HG02840 (cell line): Measurements from ENCODE around the gene ART1.
"Not testable (repeated sequence)": the region's sequence is repeated elsewhere in the genome, so short reads cannot be mapped to it uniquely, and the experiment has no call there.

ENCODE experiments used
- ATAC-seq: cut with Tn5 transposase; IDR thresholded peaks from one replicate; pipeline ENCODE4 v1.9.1; 2021; ENCODE audit warnings: mild to moderate bottlenecking, moderate library complexity, moderate number of reproducible peaks; ENCODE audit not compliant: unreplicated experiment, low FRiP score

The ART1 gene

DNA sequence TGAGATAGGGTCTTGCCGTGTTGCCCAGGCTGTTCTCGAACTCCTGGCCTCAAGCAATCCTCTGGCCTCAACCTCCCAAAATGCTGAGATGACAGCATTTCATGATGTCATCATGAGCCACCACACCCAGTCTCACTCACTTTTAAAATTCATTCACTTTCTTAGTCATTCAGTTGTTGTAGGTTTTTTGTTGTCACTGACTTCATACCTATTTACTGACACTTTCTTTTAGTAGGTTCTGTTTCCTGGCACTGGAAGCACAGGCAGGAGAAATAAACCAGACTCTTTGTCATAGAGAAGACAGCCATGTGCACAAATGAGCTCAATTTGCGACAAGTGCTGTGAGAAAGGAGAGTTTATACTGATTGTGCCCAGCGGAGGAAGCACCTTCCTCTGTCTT is 13.6 kb upstream of the ART1 start:
- ATAC-seq, result no peak

- no peak for ATAC-seq
Measured at GRCh38 chr11:3632070-3632660, 12.8 kb upstream of the ART1 start.

DNA sequence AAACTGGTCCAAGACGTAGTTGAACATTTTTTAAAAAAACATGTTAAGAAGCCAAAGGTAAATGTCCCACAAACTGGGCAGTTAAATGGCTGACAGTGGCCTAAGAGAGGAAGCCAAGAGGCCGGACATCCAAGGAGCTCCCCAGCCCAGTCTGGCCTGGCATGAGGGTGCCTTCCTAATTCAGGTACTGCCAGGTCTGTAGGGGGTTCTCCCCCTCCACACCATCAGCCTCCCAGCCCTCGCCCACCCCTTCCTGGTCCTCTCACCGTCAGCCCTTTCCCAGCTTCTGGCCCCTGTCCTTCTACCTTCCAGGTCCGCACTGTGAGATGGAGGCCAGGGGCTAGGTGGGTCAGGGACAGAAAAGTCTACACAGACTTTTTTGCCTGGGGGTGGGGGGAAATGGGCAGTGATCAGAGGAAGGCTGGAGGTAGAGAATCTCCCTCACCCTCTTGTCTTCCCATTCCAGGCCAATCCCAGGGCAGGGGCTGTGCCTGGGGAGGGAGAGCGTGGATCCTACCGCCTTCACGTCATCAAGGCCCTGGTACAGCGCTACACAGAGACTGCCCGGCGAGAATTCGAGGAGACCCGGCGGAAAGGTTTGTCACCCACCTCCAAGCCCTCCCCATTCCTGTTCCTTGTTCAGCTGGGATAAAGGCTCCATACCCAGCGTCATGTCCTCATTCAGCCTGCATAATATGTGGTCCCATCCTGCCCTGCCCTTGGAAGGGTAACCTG is 9.1 kb upstream of the ART1 start:
- no peak for ATAC-seq

DNA sequence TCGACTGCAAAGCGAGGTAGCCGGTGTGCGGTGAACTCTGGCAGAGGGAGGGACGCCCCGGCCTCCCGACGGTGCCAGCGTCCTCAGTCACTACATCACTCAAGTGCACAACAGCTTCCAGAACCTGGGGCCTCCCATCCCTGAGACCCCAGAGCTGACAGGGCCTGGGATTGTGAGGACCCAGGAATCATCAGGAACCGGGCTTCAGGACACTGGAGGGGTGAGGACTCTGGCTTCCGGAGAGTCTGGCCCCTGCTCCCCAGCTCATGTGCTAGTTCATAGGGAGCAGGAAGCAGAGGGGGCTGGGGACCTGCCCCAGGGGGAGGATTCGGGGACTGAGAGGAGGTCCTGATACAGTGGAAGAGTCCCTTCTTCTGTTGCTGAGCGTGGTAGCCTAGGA is 7.7 kb upstream of the ART1 start:
- ATAC-seq, result no peak

GRCh38 chr11:3638513-3638912 is 6.4 kb upstream of the ART1 start:
- no peak for ATAC-seq

- no peak for ATAC-seq
Measured at GRCh38 chr11:3639841-3640240, 5.1 kb upstream of the ART1 start.

- no peak for ATAC-seq
Measured at GRCh38 chr11:3641191-3641590, 3.7 kb upstream of the ART1 start.

GRCh38 chr11:3641701-3642070 is 3.2 kb upstream of the ART1 start, which contains the start of gene ART5:
ART5 (minus strand) TSS chr11:3641992; CDS start chr11:3641862, 130 bp downstream.
- no peak for ATAC-seq

GRCh38 chr11:3642071-3642951 is 2.6 kb upstream of the ART1 start:
- ATAC-seq, result no peak

- not testable (repeated sequence) for ATAC-seq
Measured at GRCh38 chr11:3643102-3643546, 1.8 kb upstream of the ART1 start.

DNA sequence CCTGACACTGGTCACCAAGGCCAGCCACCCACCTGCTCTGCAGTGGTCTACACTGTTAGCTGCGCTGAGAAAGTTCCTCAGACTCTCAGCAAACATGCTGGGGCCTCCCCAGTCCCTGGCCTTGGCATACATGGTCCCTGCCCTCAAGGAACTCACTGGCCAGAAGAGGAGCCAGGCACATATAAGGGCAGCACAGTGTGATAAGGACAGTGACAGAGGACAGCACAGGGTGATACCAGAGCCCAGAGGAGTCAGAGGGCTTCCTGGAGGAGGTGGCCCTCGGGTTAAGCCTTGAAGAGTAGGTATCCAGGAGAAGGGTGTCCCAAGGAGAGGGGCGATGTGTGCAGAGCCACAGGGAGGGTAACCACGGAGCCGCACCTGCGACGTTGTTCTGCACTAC is 624 bp downstream of the ART1 start:
- no peak for ATAC-seq

GRCh38 chr11:3648843-3649242 is 3.9 kb downstream of the ART1 start:
- ATAC-seq, result not testable (repeated sequence)

DNA sequence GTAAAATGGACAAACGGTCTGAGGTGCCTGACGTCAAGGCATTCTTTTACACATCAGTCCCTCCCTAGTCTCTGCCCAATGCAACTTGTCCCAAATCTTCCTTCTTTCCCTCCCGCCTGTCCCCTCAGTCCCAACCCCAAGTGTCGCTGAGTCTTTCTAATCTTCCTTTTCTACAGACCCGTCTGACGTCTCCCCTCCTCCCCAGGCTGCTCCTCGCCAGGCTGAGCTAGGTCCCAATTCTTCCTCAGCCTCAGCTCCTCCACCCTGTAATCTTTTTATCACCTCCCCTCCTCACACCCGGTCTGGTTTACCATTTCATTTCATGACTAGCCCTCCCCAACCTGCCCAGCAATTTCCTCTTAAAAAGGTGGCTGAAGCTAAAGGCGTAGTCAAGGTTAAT is 4.4 kb downstream of the ART1 start:
- ATAC-seq, result not testable (repeated sequence)

DNA sequence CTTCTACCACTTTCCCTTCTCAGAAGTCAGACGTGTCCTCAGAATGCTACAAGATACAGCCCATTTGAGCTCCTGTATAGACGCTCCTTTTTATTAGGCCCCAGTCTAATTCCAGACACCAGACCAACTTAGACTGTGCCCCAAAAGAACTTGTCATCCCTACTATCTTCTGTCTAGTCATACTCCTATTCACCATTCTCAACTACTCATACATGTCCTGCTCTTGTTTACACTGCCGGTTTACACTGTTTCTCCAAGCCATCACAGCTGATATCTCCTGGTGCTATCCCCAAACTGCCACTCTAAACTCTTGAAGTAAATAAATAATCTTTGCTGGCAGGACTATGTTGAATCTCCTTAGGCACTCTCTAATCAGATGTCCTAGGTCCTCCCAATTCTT is 7.6 kb downstream of the ART1 start:
- ATAC-seq, result not testable (repeated sequence)

DNA sequence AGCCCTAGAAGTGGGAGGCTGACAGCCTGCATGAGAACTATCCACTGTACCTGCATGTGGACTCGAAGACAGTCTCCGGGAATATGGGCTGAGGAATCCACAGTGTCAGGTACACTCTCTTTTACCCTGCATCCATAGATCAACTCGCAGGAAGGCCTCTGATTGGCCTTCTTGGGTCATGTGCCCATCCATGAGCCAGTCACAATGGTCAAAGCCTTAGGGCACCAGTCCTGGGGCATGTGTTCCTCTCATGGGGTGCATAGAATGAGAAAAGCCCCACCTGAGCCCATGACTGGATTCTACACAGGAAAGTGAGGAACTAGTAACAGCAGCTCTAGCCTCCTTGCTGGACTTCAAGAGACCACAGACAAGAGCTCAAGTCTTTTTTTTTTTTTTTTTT is 10.6 kb downstream of the ART1 start:
- no peak for ATAC-seq

GRCh38 chr11:3657331-3657730 is 12.4 kb downstream of the ART1 start:
- ATAC-seq, result not testable (repeated sequence)

GRCh38 chr11:3658252-3658651 is 13.3 kb downstream of the ART1 start:
- ATAC-seq, result no peak

DNA sequence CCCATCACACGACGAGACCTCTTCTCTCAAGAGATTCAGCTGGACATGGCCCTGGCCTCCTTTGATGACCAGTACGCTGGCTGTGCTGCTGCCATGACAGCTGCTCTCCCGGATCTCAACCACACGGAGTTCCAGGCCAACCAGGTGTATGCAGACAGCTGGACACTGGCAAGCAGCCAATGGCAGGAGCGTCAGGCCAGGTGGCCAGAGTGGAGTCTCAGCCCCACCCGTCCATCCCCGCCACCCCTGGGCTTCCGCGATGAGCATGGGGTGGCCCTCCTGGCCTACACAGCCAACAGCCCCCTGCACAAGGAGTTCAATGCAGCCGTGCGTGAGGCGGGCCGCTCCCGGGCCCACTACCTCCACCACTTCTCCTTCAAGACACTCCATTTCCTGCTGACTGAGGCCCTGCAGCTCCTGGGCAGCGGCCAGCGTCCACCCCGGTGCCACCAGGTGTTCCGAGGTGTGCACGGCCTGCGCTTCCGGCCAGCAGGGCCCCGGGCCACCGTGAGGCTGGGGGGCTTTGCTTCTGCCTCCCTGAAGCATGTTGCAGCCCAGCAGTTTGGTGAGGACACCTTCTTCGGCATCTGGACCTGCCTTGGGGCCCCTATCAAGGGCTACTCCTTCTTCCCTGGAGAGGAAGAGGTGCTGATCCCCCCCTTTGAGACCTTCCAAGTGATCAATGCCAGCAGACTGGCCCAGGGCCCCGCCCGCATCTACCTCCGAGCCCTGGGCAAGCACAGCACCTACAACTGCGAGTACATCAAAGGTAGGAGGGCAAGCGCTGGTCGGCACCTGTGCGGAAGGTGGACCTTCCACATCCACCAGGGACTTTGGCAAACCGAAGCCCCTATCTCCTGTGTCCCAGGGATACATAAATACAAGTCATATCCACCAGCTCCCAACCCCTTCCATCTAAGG is 14.9 kb downstream of the ART1 start:
- no peak for ATAC-seq

DNA sequence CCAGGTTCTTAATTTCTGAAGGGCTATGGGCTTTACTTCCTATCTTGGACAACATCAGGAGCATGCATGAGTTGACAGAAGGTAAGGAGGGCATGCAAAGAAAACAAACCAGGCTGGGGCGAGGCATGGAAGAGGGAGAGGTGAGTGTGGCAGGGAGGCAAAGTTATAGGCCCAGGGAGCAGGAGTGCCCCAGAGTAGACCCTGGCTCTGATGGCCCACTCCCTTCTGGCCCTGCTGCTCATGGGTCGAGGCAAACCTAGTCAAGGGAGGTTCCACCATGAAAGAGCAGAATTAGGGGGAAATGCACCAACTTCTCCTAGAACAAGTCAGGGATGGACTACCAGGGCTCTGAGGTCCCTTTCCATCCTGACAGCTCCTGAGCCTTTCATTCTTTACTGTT is 16.0 kb downstream of the ART1 start:
- ATAC-seq, result no peak

DNA sequence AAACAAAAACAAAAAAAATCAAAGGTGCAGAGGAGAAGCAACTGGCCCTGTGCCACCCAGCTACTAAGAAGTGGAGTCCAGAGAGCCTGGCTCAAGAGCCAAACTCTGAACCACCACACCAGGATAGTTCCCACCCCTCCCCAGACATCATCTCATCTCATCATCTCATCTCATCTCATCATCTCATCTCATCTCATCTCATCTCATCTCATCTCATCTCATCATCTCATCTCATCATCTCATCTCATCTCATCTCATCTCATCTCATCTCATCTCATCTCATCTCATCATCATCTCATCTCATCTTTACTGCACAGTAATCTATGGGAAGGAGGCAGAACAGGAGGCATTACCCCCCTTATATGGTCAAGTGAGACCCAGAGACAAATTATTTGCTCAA is 17.9 kb downstream of the ART1 start:
- ATAC-seq, result no peak
